ENCODE measurements around the gene C1orf159.
"Not testable (repeated sequence)": the region's sequence is repeated elsewhere in the genome, so short reads cannot be mapped to it uniquely, and the experiment has no call there.

C1orf159 gene

GRCh38 chr1:1083416-1084371 lies 32.2 kb downstream of the C1orf159 start:
- Histone ChIP-seq H3K4me3 (ENCODE audit: low read length) (no peak overlapping the region), H3K9ac (ENCODE audit: low read length) (no peak overlapping the region), H3K27me3 (ENCODE audit: control insufficient read depth, insufficient read depth, low read length) (peaks cover 11% of the 10 kb centered on the region), H3K36me3 (ENCODE audit: control insufficient read depth, insufficient read depth, low read length) (no peaks in the 10 kb centered on the region), H3K4me1 (ENCODE audit: control insufficient read depth, insufficient read depth, low read length) (peaks cover 14% of the 10 kb centered on the region), H3K9me3 (ENCODE audit: control insufficient read depth, low read length) (no peaks in the 10 kb centered on the region)

GRCh38 chr1:1082776-1083415 lies 33.0 kb downstream of the C1orf159 start:
- Histone ChIP-seq H3K9ac (ENCODE audit: low read length) (no peak overlapping the region), H3K4me1 (ENCODE audit: control insufficient read depth, insufficient read depth, low read length) (peaks cover 14% of the 10 kb centered on the region), H3K9me3 (ENCODE audit: control insufficient read depth, low read length) (no peaks in the 10 kb centered on the region), H3K36me3 (ENCODE audit: control insufficient read depth, insufficient read depth, low read length) (no peaks in the 10 kb centered on the region), H3K4me3 (ENCODE audit: low read length) (no peak overlapping the region), H3K27me3 (ENCODE audit: control insufficient read depth, insufficient read depth, low read length) (peaks cover 11% of the 10 kb centered on the region)

- H3K4me1 ChIP-seq (ENCODE audit: control insufficient read depth, insufficient read depth, low read length) = peaks cover 14% of the 10 kb centered on the region
- H3K9ac ChIP-seq (ENCODE audit: low read length) = no peak overlapping the region
- no peaks in the 10 kb centered on the region for H3K9me3 ChIP-seq (ENCODE audit: control insufficient read depth, low read length)
- no peak overlapping the region for H3K4me3 ChIP-seq (ENCODE audit: low read length)
- no peaks in the 10 kb centered on the region for H3K36me3 ChIP-seq (ENCODE audit: control insufficient read depth, insufficient read depth, low read length)
- peaks cover 11% of the 10 kb centered on the region for H3K27me3 ChIP-seq (ENCODE audit: control insufficient read depth, insufficient read depth, low read length)
Measured at GRCh38 chr1:1082239-1082775, 33.6 kb downstream of the C1orf159 start.

GRCh38 chr1:1081311-1082238 lies 34.3 kb downstream of the C1orf159 start:
- Histone ChIP-seq H3K4me3 (ENCODE audit: low read length) (no peak overlapping the region), H3K4me1 (ENCODE audit: control insufficient read depth, insufficient read depth, low read length) (peaks cover 14% of the 10 kb centered on the region), H3K9ac (ENCODE audit: low read length) (no peak overlapping the region), H3K9me3 (ENCODE audit: control insufficient read depth, low read length) (no peaks in the 10 kb centered on the region), H3K36me3 (ENCODE audit: control insufficient read depth, insufficient read depth, low read length) (no peaks in the 10 kb centered on the region), H3K27me3 (ENCODE audit: control insufficient read depth, insufficient read depth, low read length) (peaks cover 11% of the 10 kb centered on the region)

GRCh38 chr1:1080951-1081310 lies 35.0 kb downstream of the C1orf159 start:
- H3K9ac ChIP-seq (ENCODE audit: low read length) = no peak overlapping the region
- peaks cover 14% of the 10 kb centered on the region for H3K4me1 ChIP-seq (ENCODE audit: control insufficient read depth, insufficient read depth, low read length)

GRCh38 chr1:1080122-1080757 lies 35.6 kb downstream of the C1orf159 start:
- H3K36me3 ChIP-seq (ENCODE audit: control insufficient read depth, insufficient read depth, low read length) = no peaks in the 10 kb centered on the region
- H3K9ac ChIP-seq (ENCODE audit: low read length) = peak overlapping the region; percentile 29
- H3K9me3 ChIP-seq (ENCODE audit: control insufficient read depth, low read length) = no peaks in the 10 kb centered on the region
- peaks cover 11% of the 10 kb centered on the region for H3K27me3 ChIP-seq (ENCODE audit: control insufficient read depth, insufficient read depth, low read length)
- peaks cover 14% of the 10 kb centered on the region for H3K4me1 ChIP-seq (ENCODE audit: control insufficient read depth, insufficient read depth, low read length)
- H3K4me3 ChIP-seq (ENCODE audit: low read length) = no peak overlapping the region

More at GRCh38 chr1:1080951-1081310, 35.0 kb downstream of the C1orf159 start:
- H3K9me3 ChIP-seq (ENCODE audit: control insufficient read depth, low read length) = no peaks in the 10 kb centered on the region
- H3K4me3 ChIP-seq (ENCODE audit: low read length) = no peak overlapping the region
- peaks cover 11% of the 10 kb centered on the region for H3K27me3 ChIP-seq (ENCODE audit: control insufficient read depth, insufficient read depth, low read length)
- no peaks in the 10 kb centered on the region for H3K36me3 ChIP-seq (ENCODE audit: control insufficient read depth, insufficient read depth, low read length)

GRCh38 chr1:1079408-1080121 lies 36.3 kb downstream of the C1orf159 start:
- no peak overlapping the region for H3K4me3 ChIP-seq (ENCODE audit: low read length)
- peak overlapping the region; percentile 29 for H3K9ac ChIP-seq (ENCODE audit: low read length)
- peaks cover 21% of the 10 kb centered on the region for H3K4me1 ChIP-seq (ENCODE audit: control insufficient read depth, insufficient read depth, low read length)
- H3K27me3 ChIP-seq (ENCODE audit: control insufficient read depth, insufficient read depth, low read length) = peaks cover 11% of the 10 kb centered on the region
- H3K36me3 ChIP-seq (ENCODE audit: control insufficient read depth, insufficient read depth, low read length) = no peaks in the 10 kb centered on the region
- no peaks in the 10 kb centered on the region for H3K9me3 ChIP-seq (ENCODE audit: control insufficient read depth, low read length)

- H3K9ac ChIP-seq (ENCODE audit: low read length); H3K9me3 ChIP-seq (ENCODE audit: control insufficient read depth, low read length); H3K4me3 ChIP-seq (ENCODE audit: low read length); H3K36me3 ChIP-seq (ENCODE audit: control insufficient read depth, insufficient read depth, low read length): not testable (repeated sequence)
- Histone ChIP-seq H3K4me1 (ENCODE audit: control insufficient read depth, insufficient read depth, low read length) (peaks cover 42% of the 10 kb centered on the region), H3K27me3 (ENCODE audit: control insufficient read depth, insufficient read depth, low read length) (peaks cover 16% of the 10 kb centered on the region)
Measured at GRCh38 chr1:1077396-1077795, 38.5 kb downstream of the C1orf159 start.

GRCh38 chr1:1075148-1075935 lies 40.5 kb downstream of the C1orf159 start:
- Histone ChIP-seq H3K27me3 (ENCODE audit: control insufficient read depth, insufficient read depth, low read length) (peaks cover 16% of the 10 kb centered on the region), H3K4me1 (ENCODE audit: control insufficient read depth, insufficient read depth, low read length) (peaks cover 48% of the 10 kb centered on the region), H3K9me3 (ENCODE audit: control insufficient read depth, low read length) (no peaks in the 10 kb centered on the region), H3K4me3 (ENCODE audit: low read length) (no peak overlapping the region), H3K9ac (ENCODE audit: low read length) (no peak overlapping the region), H3K36me3 (ENCODE audit: control insufficient read depth, insufficient read depth, low read length) (no peaks in the 10 kb centered on the region)

- no peaks in the 10 kb centered on the region for H3K36me3 ChIP-seq (ENCODE audit: control insufficient read depth, insufficient read depth, low read length)
- H3K9ac ChIP-seq (ENCODE audit: low read length) = peak overlapping the region; percentile 73
- H3K9me3 ChIP-seq (ENCODE audit: control insufficient read depth, low read length) = no peaks in the 10 kb centered on the region
- H3K4me3 ChIP-seq (ENCODE audit: low read length) = no peak overlapping the region
- peaks cover 47% of the 10 kb centered on the region for H3K4me1 ChIP-seq (ENCODE audit: control insufficient read depth, insufficient read depth, low read length)
- peaks cover 14% of the 10 kb centered on the region for H3K27me3 ChIP-seq (ENCODE audit: control insufficient read depth, insufficient read depth, low read length)
Measured at GRCh38 chr1:1074631-1075147, 41.2 kb downstream of the C1orf159 start.
